Measurements from ENCODE around the gene THRB.

THRB gene

DNA sequence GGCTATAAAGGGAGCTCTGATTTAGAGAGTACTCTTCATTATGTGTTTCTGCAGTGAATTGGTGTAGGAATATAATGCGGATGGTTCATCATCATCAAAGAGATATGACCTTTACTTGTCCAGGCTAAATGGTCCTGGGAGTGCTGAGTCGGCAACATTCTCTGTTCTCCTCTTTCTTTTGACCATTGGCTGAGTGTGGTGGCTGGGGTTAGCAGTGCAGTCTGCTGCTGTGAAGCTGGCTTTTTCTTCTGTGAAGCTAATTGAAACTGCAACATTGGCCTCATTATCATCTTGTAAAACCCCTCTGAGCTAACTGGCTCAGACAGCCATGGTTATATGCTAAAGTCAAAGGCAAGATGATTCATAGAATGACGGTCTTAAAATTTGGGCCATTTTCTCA is 83.8 kb downstream of the THRB start:
- no peaks in the 10 kb centered on the region for H3K4me1 ChIP-seq (ENCODE audit: control insufficient read depth, insufficient read depth, low read depth, low read length)
- H2AK5ac ChIP-seq (ENCODE audit: low read length, severe bottlenecking) = no peak overlapping the region
- H3K14ac ChIP-seq (ENCODE audit: low read length in 2 of 2) = no peak overlapping the region
- H3K4ac ChIP-seq (ENCODE audit: low read depth in 1 of 2, low read length in 2 of 2) = no peak overlapping the region
- H3K23ac ChIP-seq (ENCODE audit: low read length in 2 of 2) = no peak overlapping the region
- no peak overlapping the region for H2AFZ ChIP-seq (ENCODE audit: low read depth, low read length)
- WGBS = 96% methylated on average over 3 of the region's 3 CpGs
- H3K27me3 ChIP-seq (ENCODE audit: control insufficient read depth in 1 of 2, insufficient read depth in 1 of 2, low read length in 2 of 2) = no peaks in the 10 kb centered on the region
- H3K36me3 ChIP-seq (ENCODE audit: control insufficient read depth in 1 of 2, insufficient read depth in 2 of 2, low read depth in 1 of 2, low read length in 2 of 2) = no peaks in the 10 kb centered on the region
- H4K91ac ChIP-seq (ENCODE audit: low read length) = no peak overlapping the region
- H3K9me3 ChIP-seq (ENCODE audit: control insufficient read depth, low read length) = no peaks in the 10 kb centered on the region
- no peak overlapping the region for H2BK5ac ChIP-seq (ENCODE audit: low read depth, low read length, poor library complexity, severe bottlenecking)
- H3K4me2 ChIP-seq (ENCODE audit: low read length, poor library complexity, severe bottlenecking) = no peak overlapping the region
- H3K4me3 ChIP-seq (ENCODE audit: insufficient read depth in 1 of 2, low read depth in 1 of 2, low read length in 2 of 2) = no peak overlapping the region
- H3K79me1 ChIP-seq (replicated peaks; ENCODE audit: low read length, poor library complexity, severe bottlenecking) = peaks cover 4% of the 10 kb centered on the region
- no peak overlapping the region for H2BK12ac ChIP-seq (ENCODE audit: low read length in 2 of 2)
- H3K27ac ChIP-seq (ENCODE audit: low read length, poor library complexity, severe bottlenecking) = no peak overlapping the region
- no peak overlapping the region for H4K8ac ChIP-seq (ENCODE audit: low read length)
- H3K18ac ChIP-seq (ENCODE audit: low read depth in 1 of 2, low read length in 2 of 2) = no peak overlapping the region
- H2BK15ac ChIP-seq (ENCODE audit: low read depth, poor library complexity, severe bottlenecking) = no peak overlapping the region
- no peak for DNase-seq
- no peak overlapping the region for H3K9ac ChIP-seq (ENCODE audit: low read length)
- no peak overlapping the region for H2BK120ac ChIP-seq (ENCODE audit: low read depth, low read length)

DNA sequence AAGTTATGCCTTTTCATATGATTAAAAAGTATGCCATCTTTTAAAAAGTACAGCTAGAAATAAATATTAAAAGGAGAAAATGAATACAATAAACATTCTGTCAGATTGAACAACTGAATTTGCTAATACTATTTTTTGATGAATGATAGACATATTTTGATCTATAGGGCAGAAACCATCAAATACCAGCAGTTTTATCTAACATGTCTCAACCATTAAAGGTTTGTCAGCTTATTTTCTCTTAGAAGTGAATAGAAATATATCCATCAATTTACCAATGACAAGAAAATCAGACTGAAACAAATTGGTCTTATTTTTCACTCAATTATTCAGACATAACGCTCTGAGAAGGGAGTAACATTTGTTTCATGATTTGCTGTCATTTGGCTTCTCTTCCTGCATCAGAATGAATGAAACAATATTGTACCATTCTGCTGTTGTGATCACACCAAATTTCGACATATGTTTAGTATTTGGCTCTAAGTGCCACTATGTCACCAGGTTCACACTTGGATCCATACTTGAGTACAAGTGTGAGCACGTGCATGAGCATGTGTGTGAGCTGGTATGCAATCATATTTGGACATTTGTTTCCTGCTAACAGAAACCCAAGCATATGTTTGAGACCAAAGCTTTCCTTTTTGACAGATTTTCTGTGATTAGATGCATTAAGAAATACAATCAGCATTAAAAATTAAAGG is 86.5 kb downstream of the THRB start:
- H3K9ac ChIP-seq (ENCODE audit: low read length) = no peak overlapping the region

DNA sequence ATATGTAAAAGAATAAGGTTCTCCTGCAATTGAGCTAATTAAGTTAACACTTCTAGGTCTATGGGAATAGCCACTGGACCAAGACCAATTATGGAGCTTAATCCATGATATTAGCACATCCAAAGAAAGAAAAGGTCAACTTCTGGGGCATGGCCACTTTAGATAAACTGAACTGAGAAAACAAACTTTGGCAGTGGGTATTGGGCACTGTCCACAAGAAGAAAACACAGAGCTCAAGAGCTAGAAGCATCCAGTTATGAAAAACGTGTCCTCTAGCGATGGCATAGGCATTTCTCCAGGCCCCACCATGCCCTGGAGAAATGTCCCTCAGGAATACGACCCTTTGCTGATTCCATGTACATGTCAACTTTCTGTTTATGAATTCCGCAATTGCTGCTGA is 87.8 kb downstream of the THRB start:
- H3K27me3 ChIP-seq (ENCODE audit: control insufficient read depth in 1 of 2, insufficient read depth in 1 of 2, low read length in 2 of 2) = no peaks in the 10 kb centered on the region
- no peaks in the 10 kb centered on the region for H3K4me1 ChIP-seq (ENCODE audit: control insufficient read depth, insufficient read depth, low read depth, low read length)
- H2BK12ac ChIP-seq (ENCODE audit: low read length in 2 of 2) = no peak overlapping the region
- H3K4me3 ChIP-seq (ENCODE audit: insufficient read depth in 1 of 2, low read depth in 1 of 2, low read length in 2 of 2) = no peak overlapping the region
- no peak overlapping the region for H2BK5ac ChIP-seq (ENCODE audit: low read depth, low read length, poor library complexity, severe bottlenecking)
- no peak overlapping the region for H4K91ac ChIP-seq (ENCODE audit: low read length)
- H3K36me3 ChIP-seq (ENCODE audit: control insufficient read depth in 1 of 2, insufficient read depth in 2 of 2, low read depth in 1 of 2, low read length in 2 of 2) = no peaks in the 10 kb centered on the region
- peaks cover 2% of the 10 kb centered on the region for H3K79me1 ChIP-seq (replicated peaks; ENCODE audit: low read length, poor library complexity, severe bottlenecking)
- no peak overlapping the region for H2AK5ac ChIP-seq (ENCODE audit: low read length, severe bottlenecking)
- no peak overlapping the region for H3K4ac ChIP-seq (ENCODE audit: low read depth in 1 of 2, low read length in 2 of 2)
- H2BK15ac ChIP-seq (ENCODE audit: low read depth, poor library complexity, severe bottlenecking) = no peak overlapping the region
- no peak overlapping the region for H3K4me2 ChIP-seq (ENCODE audit: low read length, poor library complexity, severe bottlenecking)
- H3K14ac ChIP-seq (ENCODE audit: low read length in 2 of 2) = no peak overlapping the region
- H3K27ac ChIP-seq (ENCODE audit: low read length, poor library complexity, severe bottlenecking) = no peak overlapping the region
- no peak overlapping the region for H2AFZ ChIP-seq (ENCODE audit: low read depth, low read length)
- H3K9me3 ChIP-seq (ENCODE audit: control insufficient read depth, low read length) = no peaks in the 10 kb centered on the region
- no peak overlapping the region for H2BK120ac ChIP-seq (ENCODE audit: low read depth, low read length)
- no peak overlapping the region for H3K18ac ChIP-seq (ENCODE audit: low read depth in 1 of 2, low read length in 2 of 2)
- no peak overlapping the region for H3K9ac ChIP-seq (ENCODE audit: low read length)
- WGBS = 96% methylated on average over 4 of the region's 4 CpGs
- H3K23ac ChIP-seq (ENCODE audit: low read length in 2 of 2) = no peak overlapping the region
- H4K8ac ChIP-seq (ENCODE audit: low read length) = no peak overlapping the region
- no peak for DNase-seq

More for the DNA sequence above, 86.5 kb downstream of the THRB start:
- H2BK120ac ChIP-seq (ENCODE audit: low read depth, low read length) = no peak overlapping the region
- no peak overlapping the region for H4K8ac ChIP-seq (ENCODE audit: low read length)
- H2BK15ac ChIP-seq (ENCODE audit: low read depth, poor library complexity, severe bottlenecking) = no peak overlapping the region
- no peak overlapping the region for H3K18ac ChIP-seq (ENCODE audit: low read depth in 1 of 2, low read length in 2 of 2)
- no peaks in the 10 kb centered on the region for H3K27me3 ChIP-seq (ENCODE audit: control insufficient read depth in 1 of 2, insufficient read depth in 1 of 2, low read length in 2 of 2)
- no peak overlapping the region for H3K14ac ChIP-seq (ENCODE audit: low read length in 2 of 2)
- H2BK5ac ChIP-seq (ENCODE audit: low read depth, low read length, poor library complexity, severe bottlenecking) = no peak overlapping the region
- peaks cover 2% of the 10 kb centered on the region for H3K79me1 ChIP-seq (replicated peaks; ENCODE audit: low read length, poor library complexity, severe bottlenecking)
- no peak overlapping the region for H2AK5ac ChIP-seq (ENCODE audit: low read length, severe bottlenecking)
- DNase-seq = no peak
- no peak overlapping the region for H3K27ac ChIP-seq (ENCODE audit: low read length, poor library complexity, severe bottlenecking)
- H3K9me3 ChIP-seq (ENCODE audit: control insufficient read depth, low read length) = no peaks in the 10 kb centered on the region
- H3K4me3 ChIP-seq (ENCODE audit: insufficient read depth in 1 of 2, low read depth in 1 of 2, low read length in 2 of 2) = no peak overlapping the region
- no peak overlapping the region for H3K4me2 ChIP-seq (ENCODE audit: low read length, poor library complexity, severe bottlenecking)
- no peak overlapping the region for H3K23ac ChIP-seq (ENCODE audit: low read length in 2 of 2)
- no peak overlapping the region for H2AFZ ChIP-seq (ENCODE audit: low read depth, low read length)
- no peaks in the 10 kb centered on the region for H3K36me3 ChIP-seq (ENCODE audit: control insufficient read depth in 1 of 2, insufficient read depth in 2 of 2, low read depth in 1 of 2, low read length in 2 of 2)
- no peaks in the 10 kb centered on the region for H3K4me1 ChIP-seq (ENCODE audit: control insufficient read depth, insufficient read depth, low read depth, low read length)
- 86% methylated on average over 2 of the region's 3 CpGs for WGBS
- no peak overlapping the region for H3K4ac ChIP-seq (ENCODE audit: low read depth in 1 of 2, low read length in 2 of 2)
- no peak overlapping the region for H4K91ac ChIP-seq (ENCODE audit: low read length)
- no peak overlapping the region for H2BK12ac ChIP-seq (ENCODE audit: low read length in 2 of 2)

DNA sequence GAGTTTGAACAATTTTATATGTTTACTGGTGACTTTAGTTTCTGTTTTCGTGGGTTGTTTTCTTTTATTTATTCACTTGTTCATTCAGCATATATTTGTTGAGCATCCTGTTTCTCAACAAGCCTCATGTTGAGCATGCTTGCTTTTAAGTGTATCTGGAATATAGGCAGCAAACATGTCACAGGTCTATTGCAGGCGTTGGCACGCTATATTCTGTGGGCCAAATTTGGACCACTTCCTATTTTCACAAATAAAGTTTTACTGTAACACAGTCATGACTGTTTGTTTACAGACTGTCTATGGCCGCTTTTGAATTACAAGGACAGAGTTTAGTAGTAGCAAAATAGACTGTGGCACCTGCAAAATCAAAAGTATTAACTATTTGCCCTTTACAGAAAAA is 89.6 kb downstream of the THRB start:
- Histone ChIP-seq H2AFZ (ENCODE audit: low read depth, low read length) (no peak overlapping the region), H2BK12ac (ENCODE audit: low read length in 2 of 2) (no peak overlapping the region), H2AK5ac (ENCODE audit: low read length, severe bottlenecking) (no peak overlapping the region), H3K27ac (ENCODE audit: low read length, poor library complexity, severe bottlenecking) (no peak overlapping the region), H4K91ac (ENCODE audit: low read length) (no peak overlapping the region), H3K27me3 (ENCODE audit: control insufficient read depth in 1 of 2, insufficient read depth in 1 of 2, low read length in 2 of 2) (no peaks in the 10 kb centered on the region), H4K8ac (ENCODE audit: low read length) (no peak overlapping the region), H3K36me3 (ENCODE audit: control insufficient read depth in 1 of 2, insufficient read depth in 2 of 2, low read depth in 1 of 2, low read length in 2 of 2) (no peaks in the 10 kb centered on the region), H3K4ac (ENCODE audit: low read depth in 1 of 2, low read length in 2 of 2) (no peak overlapping the region), H3K14ac (ENCODE audit: low read length in 2 of 2) (no peak overlapping the region), H3K4me3 (ENCODE audit: insufficient read depth in 1 of 2, low read depth in 1 of 2, low read length in 2 of 2) (no peak overlapping the region), H3K23ac (ENCODE audit: low read length in 2 of 2) (no peak overlapping the region), H3K9ac (ENCODE audit: low read length) (no peak overlapping the region), H3K18ac (ENCODE audit: low read depth in 1 of 2, low read length in 2 of 2) (no peak overlapping the region), H2BK120ac (ENCODE audit: low read depth, low read length) (no peak overlapping the region), H3K4me1 (ENCODE audit: control insufficient read depth, insufficient read depth, low read depth, low read length) (no peaks in the 10 kb centered on the region), H3K9me3 (ENCODE audit: control insufficient read depth, low read length) (no peaks in the 10 kb centered on the region), H2BK5ac (ENCODE audit: low read depth, low read length, poor library complexity, severe bottlenecking) (no peak overlapping the region), H2BK15ac (ENCODE audit: low read depth, poor library complexity, severe bottlenecking) (no peak overlapping the region), H3K79me1 (replicated peaks; ENCODE audit: low read length, poor library complexity, severe bottlenecking) (peaks cover 2% of the 10 kb centered on the region), H3K4me2 (ENCODE audit: low read length, poor library complexity, severe bottlenecking) (no peak overlapping the region)
- 100% methylated on average over 2 of the region's 4 CpGs for WGBS
- DNase-seq = no peak
